IMR-90 (cell line): ENCODE data around the gene RHO. TPM values are rescaled to one million over a fixed set of nuclear protein-coding genes. Genes with fewer than 3 reads are reported as not detected.

Source experiments
- ATAC-seq: fragments of 200-7000 bp; cut with Tn5 transposase; 2 replicates; pipeline ENCODE4 v1.9.1; 2020; ENCODE audit warnings: low read depth, mild to moderate bottlenecking, moderate library complexity
- BruUV-seq: library from RNA; stranded (reverse); fragments of 400-500 nt; replicated peaks from 2 replicates; lab custom pipeline; 2021; lab: Mats Ljungman, UMichigan
- CTCF ChIA-PET: fragments of 300-600 bp; formaldehyde crosslinking; extraction: SDS; loops from one replicate; lab custom pipeline; 2021; ENCODE audit warnings: antibody characterized with exemption; lab: Yijun Ruan, JAX
- POLR2A ChIA-PET: fragments of 300-600 bp; sonication (Branson Sonifier 250); formaldehyde crosslinking; loops from one replicate; lab custom pipeline; 2022; ENCODE audit warnings: antibody characterized with exemption; ENCODE audit not compliant: unreplicated experiment; lab: Charles Lee
- DNase-seq: peaks from one replicate; pipeline ENCODE4 v3.0.0; 2013
- H2AFZ ChIP-seq: replicated peaks from 2 replicates; pipeline ENCODE3; 2013; ENCODE audit warnings: low read length, mild to moderate bottlenecking; ENCODE audit not compliant: poor library complexity
- H2AK5ac ChIP-seq: 2 replicates; pipeline ENCODE4 v1.6.1; 2013; ENCODE audit warnings: low read depth, low read length, inconsistent platforms
- H2AK9ac ChIP-seq: replicated peaks from 2 replicates; pipeline ENCODE3; 2013; ENCODE audit warnings: mild to moderate bottlenecking, low read depth, low read length, moderate library complexity; ENCODE audit not compliant: poor library complexity
- H2BK120ac ChIP-seq: 2 replicates; pipeline ENCODE4 v1.6.1; 2013; ENCODE audit warnings: low read depth, low read length, inconsistent platforms
- H2BK15ac ChIP-seq: 3 replicates; pipeline ENCODE4 v1.6.1; 2013; ENCODE audit warnings: low read depth, low read length, inconsistent platforms
- H2BK20ac ChIP-seq: 2 replicates; pipeline ENCODE4 v1.6.1; 2013; ENCODE audit warnings: low read depth, mild to moderate bottlenecking, inconsistent platforms, low read length, moderate library complexity
- H2BK5ac ChIP-seq: 2 replicates; pipeline ENCODE4 v1.6.1; 2013; ENCODE audit warnings: mild to moderate bottlenecking, low read depth, low read length, inconsistent platforms; ENCODE audit not compliant: poor library complexity, severe bottlenecking
- H3K14ac ChIP-seq: replicated peaks from 2 replicates; pipeline ENCODE4 v1.6.1; 2013; ENCODE audit warnings: low read depth, low read length, inconsistent platforms
- H3K18ac ChIP-seq: 2 replicates; pipeline ENCODE4 v1.6.1; 2013; ENCODE audit warnings: low read depth, low read length, control low read depth
- H3K23ac ChIP-seq: 2 replicates; pipeline ENCODE4 v1.6.1; 2013; ENCODE audit warnings: low read depth, low read length, inconsistent platforms
- H3K27ac ChIP-seq: 2 replicates; pipeline ENCODE4 v1.5.1; 2013; ENCODE audit warnings: mild to moderate bottlenecking, control low read depth, low read length; ENCODE audit not compliant: insufficient read depth
- H3K27me3 ChIP-seq: 2 replicates; pipeline ENCODE4 v1.6.1; 2013; ENCODE audit warnings: low read length; ENCODE audit not compliant: control insufficient read depth, insufficient read depth
- H3K36me3 ChIP-seq: 2 replicates; pipeline ENCODE4 v1.6.1; 2013; ENCODE audit warnings: low read length, mixed read lengths; ENCODE audit not compliant: control insufficient read depth, insufficient read depth
- H3K4ac ChIP-seq: 2 replicates; pipeline ENCODE4 v1.6.1; 2013; ENCODE audit warnings: low read depth, low read length, inconsistent platforms
- H3K4me1 ChIP-seq: 2 replicates; pipeline ENCODE4 v1.6.1; 2013; ENCODE audit warnings: low read length, mixed read lengths; ENCODE audit not compliant: control insufficient read depth, insufficient read depth
- H3K4me2 ChIP-seq: 2 replicates; pipeline ENCODE4 v1.6.1; 2013; ENCODE audit warnings: low read depth, mild to moderate bottlenecking, control low read depth, low read length, moderate library complexity
- H3K4me3 ChIP-seq: 2 replicates; pipeline ENCODE4 v1.5.1; 2013; ENCODE audit warnings: low read depth, mild to moderate bottlenecking, control low read depth, low read length, moderate library complexity; ENCODE audit not compliant: insufficient read depth
- H3K56ac ChIP-seq: 2 replicates; pipeline ENCODE4 v1.6.1; 2013; ENCODE audit warnings: low read length, inconsistent platforms; ENCODE audit not compliant: insufficient read depth; ENCODE audit errors: extremely low read depth
- H3K79me1 ChIP-seq, 2 experiments: 2 replicates each; pipeline ENCODE4 v1.6.1; 2013; ENCODE audit warnings: low read length in 2 of 2, inconsistent platforms in 1 of 2, low read depth in 1 of 2
- H3K9ac ChIP-seq: 2 replicates; pipeline ENCODE4 v1.6.1; 2013; ENCODE audit warnings: low read depth, low read length, control low read depth
- H3K9me1 ChIP-seq: 2 replicates; pipeline ENCODE4 v1.6.1; 2013; ENCODE audit warnings: low read length, inconsistent platforms; ENCODE audit not compliant: insufficient read depth
- H3K9me3 ChIP-seq: 2 replicates; pipeline ENCODE4 v1.6.1; 2013; ENCODE audit warnings: low read length; ENCODE audit not compliant: control insufficient read depth, insufficient read depth
- H4K20me1 ChIP-seq: 2 replicates; pipeline ENCODE4 v1.6.1; 2013; ENCODE audit warnings: low read length, inconsistent platforms; ENCODE audit not compliant: insufficient read depth
- H4K5ac ChIP-seq: 2 replicates; pipeline ENCODE4 v1.6.1; 2013; ENCODE audit warnings: mild to moderate bottlenecking, low read depth, low read length, control low read depth
- H4K8ac ChIP-seq, 2 experiments: 2 replicates each; pipeline ENCODE4 v1.6.1; 2013; ENCODE audit warnings: low read depth in 2 of 2, low read length in 2 of 2, control low read depth in 1 of 2, inconsistent platforms in 1 of 2
- H4K91ac ChIP-seq: 2 replicates; pipeline ENCODE4 v1.6.1; 2013; ENCODE audit warnings: low read depth, low read length, inconsistent platforms; ENCODE audit not compliant: insufficient read depth
- BHLHE40 ChIP-seq: fragments of 150-350 bp; IDR thresholded peaks from 2 replicates; pipeline ENCODE4 v1.6.1; 2016; ENCODE audit warnings: mild to moderate bottlenecking, low read depth, low read length
- CEBPB ChIP-seq: IDR thresholded peaks from 2 replicates; pipeline ENCODE4 v1.6.1; 2012; ENCODE audit warnings: low read depth, low read length, improper control_type of control experiment
- CHD1 ChIP-seq: IDR thresholded peaks from 2 replicates; pipeline ENCODE4 v1.6.1; 2012; ENCODE audit warnings: low read depth, low read length, improper control_type of control experiment
- FOS ChIP-seq: fragments of 150-350 bp; IDR thresholded peaks from 2 replicates; pipeline ENCODE4 v1.6.1; 2016; ENCODE audit warnings: low read depth, low read length
- MAFK ChIP-seq: IDR thresholded peaks from 2 replicates; pipeline ENCODE4 v1.6.1; 2012; ENCODE audit warnings: low read depth, low read length, improper control_type of control experiment
- MAZ ChIP-seq: IDR thresholded peaks from 2 replicates; pipeline ENCODE4 v1.6.1; 2012; ENCODE audit warnings: low read depth, mild to moderate bottlenecking, low read length, improper control_type of control experiment, moderate library complexity, borderline replicate concordance
- MXI1 ChIP-seq: IDR thresholded peaks from 2 replicates; pipeline ENCODE4 v1.6.1; 2012; ENCODE audit warnings: low read depth, mild to moderate bottlenecking, low read length, moderate library complexity, borderline replicate concordance
- NFE2L2 ChIP-seq: fragments of 150-350 bp; IDR thresholded peaks from 2 replicates; pipeline ENCODE4 v1.6.1; 2016; ENCODE audit warnings: low read depth, mild to moderate bottlenecking, low read length
- POLR2A ChIP-seq: IDR thresholded peaks from 2 replicates; pipeline ENCODE4 v1.6.1; 2012; ENCODE audit warnings: mild to moderate bottlenecking, low read depth, low read length
- RAD21 ChIP-seq: IDR thresholded peaks from 2 replicates; pipeline ENCODE4 v1.6.1; 2012; ENCODE audit warnings: low read length, improper control_type of control experiment
- RCOR1 ChIP-seq: IDR thresholded peaks from 2 replicates; pipeline ENCODE4 v1.6.1; 2012; ENCODE audit warnings: mild to moderate bottlenecking, low read length, improper control_type of control experiment; ENCODE audit not compliant: insufficient replicate concordance
- RFX5 ChIP-seq: IDR thresholded peaks from 2 replicates; pipeline ENCODE4 v1.8.0; 2012; ENCODE audit warnings: low read depth, mild to moderate bottlenecking, low read length, moderate library complexity
- SMC3 ChIP-seq: fragments of 150-350 bp; IDR thresholded peaks from 2 replicates; pipeline ENCODE4 v1.6.1; 2016; ENCODE audit warnings: low read depth, mild to moderate bottlenecking, antibody characterized with exemption, low read length, moderate library complexity
- WGBS, 2 experiments: methylation state at CpG; one replicate each; pipeline versions ENCODE4 v1.1.5 to v1.1.7; 2013; ENCODE audit warnings: missing lambda C conversion rate in 2 of 2; ENCODE audit not compliant: insufficient read length in 1 of 2; ENCODE audit errors: extremely low coverage in 2 of 2; 5-methylcytosine and 5-hydroxymethylcytosine counted together
- dilution Hi-C: fragments of 300-500 bp; cut with HindIII; formaldehyde crosslinking; loops from one replicate; pipeline ENCODE4 v1.14.3; 2018; ENCODE audit warnings: low sequenced_read_pairs; ENCODE audit not compliant: unreplicated experiment
- in situ Hi-C: fragments of 300-500 bp; cut with MboI; formaldehyde crosslinking; loops from 3 replicates; pipeline ENCODE4 v1.14.3; 2019; ENCODE audit warnings: low sequenced_read_pairs, inconsistent platforms, mixed read lengths
- intact Hi-C: fragments of 100-400 bp; cut with micrococcal nuclease; formaldehyde crosslinking; loops from 2 replicates; pipeline ENCODE4 v1.10.0; 2022
- polyA plus RNA-seq, 3 experiments: library from polyadenylated mRNA; depleted of rRNA; stranded (reverse); fragments of >200 nt; gene quantifications; 2 replicates each; pipeline ENCODE4 v1.2.3, GENCODE V29; 2012; ENCODE audit warnings: low replicate concordance in 1 of 3
- total RNA-seq: library from RNA; depleted of rRNA; stranded (reverse); fragments of >200 nt; gene quantifications from 2 replicates; pipeline ENCODE4 v1.2.3, GENCODE V29; 2012
- TF ChIP-seq, protein P1 (sequence below): fragments of 150-350 bp; IDR thresholded peaks from 2 replicates; pipeline ENCODE4 v1.6.1; 2016; ENCODE audit warnings: low read depth, mild to moderate bottlenecking, low read length, moderate library complexity, borderline replicate concordance
- TF ChIP-seq, protein P2 (sequence below): conservative IDR thresholded peaks from 2 replicates; pipeline ENCODE4 v1.5.1; 2012; ENCODE audit warnings: mild to moderate bottlenecking, low read depth, low read length, improper control_type of control experiment
- TF ChIP-seq, protein P3 (sequence below): fragments of 150-350 bp; IDR thresholded peaks from 2 replicates; pipeline ENCODE4 v1.6.1; 2017; ENCODE audit warnings: mild to moderate bottlenecking, antibody characterized with exemption, low read length, low read depth

The RHO gene
- total and polyA plus RNA-seq, 2 of the 4 experiments (the other 2 are of a cell fraction) = not detected

DNA sequence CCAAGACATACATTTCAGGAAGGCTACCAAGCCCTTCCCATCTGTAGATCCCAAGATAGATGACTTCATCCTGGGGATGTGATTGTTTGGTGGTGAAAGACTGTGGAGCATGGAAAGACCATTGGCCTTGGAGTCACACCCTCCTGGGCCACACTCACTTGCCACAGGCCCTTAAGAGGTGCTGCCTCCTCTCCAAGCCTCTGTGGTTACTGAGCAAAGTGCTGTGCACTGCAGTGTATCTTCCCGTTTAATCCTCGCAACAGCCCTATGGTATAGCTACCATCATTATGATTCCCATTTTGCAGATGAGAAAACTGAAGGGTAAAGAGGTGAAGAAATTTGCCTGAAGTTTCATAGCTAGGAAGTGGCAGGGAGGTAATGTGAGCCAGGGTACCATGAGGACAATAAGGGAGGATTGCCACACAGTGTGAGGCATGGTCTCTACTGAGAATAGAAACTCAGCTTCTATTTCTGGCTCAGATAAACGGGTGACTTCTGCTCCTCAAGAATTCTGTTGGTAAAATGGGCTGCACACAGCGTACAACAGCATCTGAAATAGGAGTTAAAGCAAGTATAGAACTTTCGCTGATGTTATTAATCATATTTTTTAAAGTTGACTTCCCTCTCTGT is 23.9 kb upstream of the RHO start:
- Histone ChIP-seq H3K9ac (no peak overlapping the region), H4K5ac (no peak overlapping the region), H3K18ac (no peak overlapping the region), H3K4me1 (peaks cover 3% of the 10 kb centered on the region; the same call in 1 of the 2 replicates), H3K27ac (no peak overlapping the region), H2BK120ac (no peak overlapping the region), H2BK15ac (no peak overlapping the region), H3K4me3 (no peak overlapping the region), H3K14ac (no peak overlapping the region), H3K4ac (no peak overlapping the region), H3K56ac (no peak overlapping the region), H3K23ac (no peak overlapping the region), H3K79me1 (no peaks in the 10 kb centered on the region), H2AFZ (no peak overlapping the region), H3K36me3 (peaks cover 9% of the 10 kb centered on the region), H3K27me3 (no peaks in the 10 kb centered on the region), H2AK9ac (no peak overlapping the region), H4K91ac (no peak overlapping the region), H4K8ac (no peak overlapping the region), H2BK20ac (no peak overlapping the region), H2BK5ac (no peak overlapping the region), H4K20me1 (no peaks in the 10 kb centered on the region), H3K4me2 (no peak overlapping the region), H2AK5ac (no peak overlapping the region), H3K9me3 (no peaks in the 10 kb centered on the region), H3K9me1 (peaks cover 10% of the 10 kb centered on the region; the same call in 1 of the 2 replicates)
- 20% methylated on average over 1 of the region's 5 CpGs; no CpG with 5 or more reads in 1 of the 2 experiments for WGBS, 2 experiments
- no peak for ATAC-seq
- dilution Hi-C loops (no loop called here), in situ Hi-C loops (no loop called here), intact Hi-C loops (no loop called here)
- CTCF ChIA-PET = no interaction called here
- TF ChIP-seq SMC3 (no peak), RFX5 (no peak), MAZ (no peak), MAFK (no peak), FOS (no peak), MXI1 (no peak), CHD1 (no peak), RAD21 (no peak), CEBPB (no peak), BHLHE40 (no peak), POLR2A (no peak), RCOR1 (no peak), NFE2L2 (no peak)
- TF ChIP-seq, protein P1, sequence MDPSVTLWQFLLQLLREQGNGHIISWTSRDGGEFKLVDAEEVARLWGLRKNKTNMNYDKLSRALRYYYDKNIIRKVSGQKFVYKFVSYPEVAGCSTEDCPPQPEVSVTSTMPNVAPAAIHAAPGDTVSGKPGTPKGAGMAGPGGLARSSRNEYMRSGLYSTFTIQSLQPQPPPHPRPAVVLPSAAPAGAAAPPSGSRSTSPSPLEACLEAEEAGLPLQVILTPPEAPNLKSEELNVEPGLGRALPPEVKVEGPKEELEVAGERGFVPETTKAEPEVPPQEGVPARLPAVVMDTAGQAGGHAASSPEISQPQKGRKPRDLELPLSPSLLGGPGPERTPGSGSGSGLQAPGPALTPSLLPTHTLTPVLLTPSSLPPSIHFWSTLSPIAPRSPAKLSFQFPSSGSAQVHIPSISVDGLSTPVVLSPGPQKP = no peak
- TF ChIP-seq, protein P2, sequence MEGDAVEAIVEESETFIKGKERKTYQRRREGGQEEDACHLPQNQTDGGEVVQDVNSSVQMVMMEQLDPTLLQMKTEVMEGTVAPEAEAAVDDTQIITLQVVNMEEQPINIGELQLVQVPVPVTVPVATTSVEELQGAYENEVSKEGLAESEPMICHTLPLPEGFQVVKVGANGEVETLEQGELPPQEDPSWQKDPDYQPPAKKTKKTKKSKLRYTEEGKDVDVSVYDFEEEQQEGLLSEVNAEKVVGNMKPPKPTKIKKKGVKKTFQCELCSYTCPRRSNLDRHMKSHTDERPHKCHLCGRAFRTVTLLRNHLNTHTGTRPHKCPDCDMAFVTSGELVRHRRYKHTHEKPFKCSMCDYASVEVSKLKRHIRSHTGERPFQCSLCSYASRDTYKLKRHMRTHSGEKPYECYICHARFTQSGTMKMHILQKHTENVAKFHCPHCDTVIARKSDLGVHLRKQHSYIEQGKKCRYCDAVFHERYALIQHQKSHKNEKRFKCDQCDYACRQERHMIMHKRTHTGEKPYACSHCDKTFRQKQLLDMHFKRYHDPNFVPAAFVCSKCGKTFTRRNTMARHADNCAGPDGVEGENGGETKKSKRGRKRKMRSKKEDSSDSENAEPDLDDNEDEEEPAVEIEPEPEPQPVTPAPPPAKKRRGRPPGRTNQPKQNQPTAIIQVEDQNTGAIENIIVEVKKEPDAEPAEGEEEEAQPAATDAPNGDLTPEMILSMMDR = no peak
- TF ChIP-seq, protein P3, sequence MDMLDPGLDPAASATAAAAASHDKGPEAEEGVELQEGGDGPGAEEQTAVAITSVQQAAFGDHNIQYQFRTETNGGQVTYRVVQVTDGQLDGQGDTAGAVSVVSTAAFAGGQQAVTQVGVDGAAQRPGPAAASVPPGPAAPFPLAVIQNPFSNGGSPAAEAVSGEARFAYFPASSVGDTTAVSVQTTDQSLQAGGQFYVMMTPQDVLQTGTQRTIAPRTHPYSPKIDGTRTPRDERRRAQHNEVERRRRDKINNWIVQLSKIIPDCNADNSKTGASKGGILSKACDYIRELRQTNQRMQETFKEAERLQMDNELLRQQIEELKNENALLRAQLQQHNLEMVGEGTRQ = no peak
- POLR2A ChIA-PET = no interaction called here
- no peak for DNase-seq
- no TSS peak for BruUV-seq
